SU-DHL-6 (cell line): ENCODE measurements around the gene AGTRAP.

ENCODE experiments used
- CTCF ChIP-seq: fragments of 200-600 bp; sonication (generic); IDR thresholded peaks from one replicate; pipeline ENCODE4 v1.5.1; 2017; ENCODE audit warnings: antibody characterized with exemption, mild to moderate bottlenecking, low read length, moderate library complexity; ENCODE audit not compliant: insufficient read depth, poor library complexity, severe bottlenecking
- EZH2phosphoT487 ChIP-seq: fragments of 200-600 bp; sonication (generic), shearing (Covaris generic); conservative IDR thresholded peaks from 2 replicates; pipeline ENCODE4 v1.6.1; 2018; ENCODE audit warnings: mild to moderate bottlenecking, antibody characterized with exemption, low read length, moderate library complexity, mixed read lengths

GRCh38 chr1:11746092-11746491 is 10.2 kb downstream of the AGTRAP start:
- no peak for TF ChIP-seq CTCF
- no peak for TF ChIP-seq EZH2phosphoT487
